Neural cell (in vitro differentiated cells): ENCODE data around the gene RFX8. TPM values are rescaled to one million over a fixed set of nuclear protein-coding genes. Genes with fewer than 3 reads are reported as not detected.

Experiments
- H2AFZ ChIP-seq: fragments of 200-600, 300-800 bp; sonication (generic), shearing (Covaris generic); 2 replicates; pipeline ENCODE4 v1.6.0; 2014; ENCODE audit warnings: low read depth, mild to moderate bottlenecking, antibody characterized with exemption, low read length, moderate library complexity
- H3F3A ChIP-seq: fragments of 200-600 bp; shearing (Covaris generic); 2 replicates; pipeline ENCODE4 v1.6.1; 2016; ENCODE audit warnings: mild to moderate bottlenecking, moderate library complexity, mixed read lengths, antibody characterized with exemption, low read length; ENCODE audit not compliant: insufficient read depth, poor library complexity, severe bottlenecking
- H3K27ac ChIP-seq: fragments of 200-600, 300-800 bp; sonication (generic), shearing (Covaris generic); 2 replicates; pipeline ENCODE4 v1.5.1; 2014; ENCODE audit warnings: mild to moderate bottlenecking, low read length, moderate library complexity
- H3K27me3 ChIP-seq: fragments of 300-800, 200-600 bp; sonication (generic), shearing (Covaris generic); 2 replicates; pipeline ENCODE4 v1.6.0; 2014; ENCODE audit warnings: mild to moderate bottlenecking, low read depth, low read length, moderate library complexity; ENCODE audit not compliant: insufficient read depth
- H3K36me3 ChIP-seq: fragments of 300-800, 200-600 bp; sonication (generic), shearing (Covaris generic); 2 replicates; pipeline ENCODE4 v1.5.1; 2014; ENCODE audit warnings: mild to moderate bottlenecking, antibody characterized with exemption, low read length, moderate library complexity; ENCODE audit not compliant: insufficient read depth
- H3K4me2 ChIP-seq: fragments of 300-800, 200-600 bp; sonication (generic), shearing (Covaris generic); 2 replicates; pipeline ENCODE4 v1.6.0; 2014; ENCODE audit warnings: mild to moderate bottlenecking, low read length
- H3K4me3 ChIP-seq: fragments of 300-800, 200-600 bp; sonication (generic), shearing (Covaris generic); 2 replicates; pipeline ENCODE4 v1.5.1; 2014; ENCODE audit warnings: mild to moderate bottlenecking, low read length, moderate library complexity
- H3K79me2 ChIP-seq: fragments of 200-600 bp; shearing (Covaris generic); replicated peaks from 2 replicates; pipeline ENCODE4 v1.6.0; 2014; ENCODE audit warnings: mild to moderate bottlenecking, low read length, moderate library complexity; ENCODE audit not compliant: insufficient read depth
- H3K9ac ChIP-seq: fragments of 300-800, 200-600 bp; sonication (generic), shearing (Covaris generic); 2 replicates; pipeline ENCODE4 v1.6.1; 2016; ENCODE audit warnings: mild to moderate bottlenecking, low read length, mixed read lengths
- H3K9me2 ChIP-seq: fragments of 200-600 bp; shearing (Covaris generic); 2 replicates; pipeline ENCODE4 v1.6.1; 2016; ENCODE audit warnings: mild to moderate bottlenecking, low read length, mixed read lengths; ENCODE audit not compliant: insufficient read depth
- H3K9me3 ChIP-seq: fragments of 200-600, 300-800 bp; sonication (generic), shearing (Covaris generic); 2 replicates; pipeline ENCODE4 v1.6.1; 2016; ENCODE audit warnings: mild to moderate bottlenecking, mixed run types, low read length, moderate library complexity, mixed read lengths
- H4K20me1 ChIP-seq: fragments of 200-600 bp; shearing (Covaris generic); 2 replicates; pipeline ENCODE4 v1.6.1; 2016; ENCODE audit warnings: mild to moderate bottlenecking, mixed run types; ENCODE audit not compliant: insufficient read depth
- CTCF ChIP-seq: fragments of 450-650 bp; IDR thresholded peaks from 2 replicates; pipeline ENCODE4 v1.5.1; 2014; ENCODE audit warnings: antibody characterized with exemption, mild to moderate bottlenecking, moderate library complexity; ENCODE audit not compliant: poor library complexity, severe bottlenecking
- MXI1 ChIP-seq: fragments of 450-650 bp; conservative IDR thresholded peaks from 2 replicates; pipeline ENCODE4 v1.6.1; 2014; ENCODE audit warnings: antibody characterized with exemption, mild to moderate bottlenecking; ENCODE audit not compliant: poor library complexity, severe bottlenecking
- RAD21 ChIP-seq: fragments of 450-650 bp; conservative IDR thresholded peaks from 2 replicates; pipeline ENCODE4 v1.6.1; 2014; ENCODE audit warnings: antibody characterized with exemption, mild to moderate bottlenecking, moderate library complexity
- SMC3 ChIP-seq: fragments of 450-650 bp; conservative IDR thresholded peaks from 2 replicates; pipeline ENCODE4 v1.6.1; 2014; ENCODE audit warnings: antibody characterized with exemption, mild to moderate bottlenecking, moderate library complexity; ENCODE audit not compliant: poor library complexity
- TAF1 ChIP-seq: IDR thresholded peaks from 2 replicates; pipeline ENCODE4 v1.6.1; 2012; ENCODE audit warnings: low read depth
- polyA plus RNA-seq: library from polyadenylated mRNA; depleted of rRNA; stranded (reverse); fragments of >200 nt; gene quantifications from 2 replicates; pipeline ENCODE4 v1.2.3, GENCODE V29; 2014
- TF ChIP-seq, protein P1 (sequence below): IDR thresholded peaks from 2 replicates; pipeline ENCODE4 v1.6.1; 2012; ENCODE audit warnings: borderline replicate concordance

The RFX8 gene
- polyA plus RNA-seq, 1 donor from 2014 or later = not detected

- H2AFZ ChIP-seq = no peak within 1 kb of the TSS
- peak within 1 kb of the TSS; percentile 45 for H3K4me2 ChIP-seq
- peak within 1 kb of the TSS; percentile 53 for H3K9ac ChIP-seq
- H3K79me2 ChIP-seq = no peaks in the 10 kb centered on the region
- H4K20me1 ChIP-seq = no peaks in the 10 kb centered on the region
- H3K27me3 ChIP-seq = peaks cover 55% of the 10 kb centered on the region
- no peaks in the 10 kb centered on the region for H3K36me3 ChIP-seq
- H3K9me3 ChIP-seq = no peaks in the 10 kb centered on the region
- TF ChIP-seq, protein P1, sequence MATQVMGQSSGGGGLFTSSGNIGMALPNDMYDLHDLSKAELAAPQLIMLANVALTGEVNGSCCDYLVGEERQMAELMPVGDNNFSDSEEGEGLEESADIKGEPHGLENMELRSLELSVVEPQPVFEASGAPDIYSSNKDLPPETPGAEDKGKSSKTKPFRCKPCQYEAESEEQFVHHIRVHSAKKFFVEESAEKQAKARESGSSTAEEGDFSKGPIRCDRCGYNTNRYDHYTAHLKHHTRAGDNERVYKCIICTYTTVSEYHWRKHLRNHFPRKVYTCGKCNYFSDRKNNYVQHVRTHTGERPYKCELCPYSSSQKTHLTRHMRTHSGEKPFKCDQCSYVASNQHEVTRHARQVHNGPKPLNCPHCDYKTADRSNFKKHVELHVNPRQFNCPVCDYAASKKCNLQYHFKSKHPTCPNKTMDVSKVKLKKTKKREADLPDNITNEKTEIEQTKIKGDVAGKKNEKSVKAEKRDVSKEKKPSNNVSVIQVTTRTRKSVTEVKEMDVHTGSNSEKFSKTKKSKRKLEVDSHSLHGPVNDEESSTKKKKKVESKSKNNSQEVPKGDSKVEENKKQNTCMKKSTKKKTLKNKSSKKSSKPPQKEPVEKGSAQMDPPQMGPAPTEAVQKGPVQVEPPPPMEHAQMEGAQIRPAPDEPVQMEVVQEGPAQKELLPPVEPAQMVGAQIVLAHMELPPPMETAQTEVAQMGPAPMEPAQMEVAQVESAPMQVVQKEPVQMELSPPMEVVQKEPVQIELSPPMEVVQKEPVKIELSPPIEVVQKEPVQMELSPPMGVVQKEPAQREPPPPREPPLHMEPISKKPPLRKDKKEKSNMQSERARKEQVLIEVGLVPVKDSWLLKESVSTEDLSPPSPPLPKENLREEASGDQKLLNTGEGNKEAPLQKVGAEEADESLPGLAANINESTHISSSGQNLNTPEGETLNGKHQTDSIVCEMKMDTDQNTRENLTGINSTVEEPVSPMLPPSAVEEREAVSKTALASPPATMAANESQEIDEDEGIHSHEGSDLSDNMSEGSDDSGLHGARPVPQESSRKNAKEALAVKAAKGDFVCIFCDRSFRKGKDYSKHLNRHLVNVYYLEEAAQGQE = no peak
- TF ChIP-seq MXI1 (peak; percentile 49), CTCF (peak; percentile 93), SMC3 (peak; percentile 66), RAD21 (peak; percentile 57), TAF1 (no peak)
- H3K4me3 ChIP-seq = peak within 1 kb of the TSS; percentile 76
- H3K9me2 ChIP-seq = no peaks in the 10 kb centered on the region
- no peak within 1 kb of the TSS for H3K27ac ChIP-seq
- H3F3A ChIP-seq = no peaks in the 10 kb centered on the region
Observed at GRCh38 chr2:101387151-101387834, 87.6 kb downstream of the RFX8 start, which contains the start of gene CREG2. Gene CREG2, minus strand, starts transcription at chr2:101387503. Its CDS starts 46 bp downstream, at chr2:101387457.

GRCh38 chr2:101386599-101387150, 88.2 kb downstream of the RFX8 start:
- H3K79me2 ChIP-seq = no peaks in the 10 kb centered on the region
- H2AFZ ChIP-seq = no peak overlapping the region
- no peak overlapping the region for H3K27ac ChIP-seq
- H3K9ac ChIP-seq = peak overlapping the region; percentile 53
- H3K9me2 ChIP-seq = no peaks in the 10 kb centered on the region
- H3K4me3 ChIP-seq = peak overlapping the region; percentile 76
- no peaks in the 10 kb centered on the region for H3F3A ChIP-seq
- H3K27me3 ChIP-seq = peaks cover 55% of the 10 kb centered on the region
- no peaks in the 10 kb centered on the region for H3K9me3 ChIP-seq
- H4K20me1 ChIP-seq = no peaks in the 10 kb centered on the region
- no peak overlapping the region for H3K4me2 ChIP-seq
- no peak for TF ChIP-seq CTCF
- no peaks in the 10 kb centered on the region for H3K36me3 ChIP-seq
